ENCODE results near the gene CCNJL.
"Not testable (repeated sequence)": the region's sequence is repeated elsewhere in the genome, so short reads cannot be mapped to it uniquely, and the experiment has no call there.

The CCNJL gene

GRCh38 chr5:160250826-160251225 lies 61.5 kb downstream of the CCNJL start:
- Mint-ChIP-seq H3K36me3 (ENCODE audit: low read depth) (no peaks in the 10 kb centered on the region), H3K4me3 (no peak overlapping the region), H3K9me3 (no peaks in the 10 kb centered on the region), H3K27me3 (no peaks in the 10 kb centered on the region), H3K4me1 (no peaks in the 10 kb centered on the region), H3K27ac (no peak overlapping the region)
- DNase-seq (no peak), ATAC-seq (no peak)

GRCh38 chr5:160250226-160250625 lies 62.1 kb downstream of the CCNJL start:
- H3K27me3 Mint-ChIP-seq: no peaks in the 10 kb centered on the region
- no peak for ATAC-seq
- no peaks in the 10 kb centered on the region for H3K4me1 Mint-ChIP-seq
- no peaks in the 10 kb centered on the region for H3K36me3 Mint-ChIP-seq (ENCODE audit: low read depth)
- H3K27ac Mint-ChIP-seq: no peak overlapping the region
- H3K4me3 Mint-ChIP-seq: no peak overlapping the region
- DNase-seq: no peak
- H3K9me3 Mint-ChIP-seq: no peaks in the 10 kb centered on the region

GRCh38 chr5:160249570-160249969 lies 62.8 kb downstream of the CCNJL start:
- not testable (repeated sequence) for DNase-seq; H3K36me3 Mint-ChIP-seq (ENCODE audit: low read depth); ATAC-seq; H3K27me3 Mint-ChIP-seq; H3K9me3 Mint-ChIP-seq; H3K4me3 Mint-ChIP-seq; H3K4me1 Mint-ChIP-seq; H3K27ac Mint-ChIP-seq

GRCh38 chr5:160245506-160246086 lies 66.8 kb downstream of the CCNJL start:
- no peak for DNase-seq
- Mint-ChIP-seq H3K4me1 (no peaks in the 10 kb centered on the region), H3K27ac (no peak overlapping the region), H3K4me3 (no peak overlapping the region), H3K27me3 (no peaks in the 10 kb centered on the region), H3K36me3 (ENCODE audit: low read depth) (no peaks in the 10 kb centered on the region), H3K9me3 (no peaks in the 10 kb centered on the region)
- ATAC-seq: no peak

GRCh38 chr5:160242145-160242544 lies 70.2 kb downstream of the CCNJL start:
- Mint-ChIP-seq H3K27ac (no peak overlapping the region), H3K27me3 (no peaks in the 10 kb centered on the region), H3K4me1 (no peaks in the 10 kb centered on the region), H3K4me3 (no peak overlapping the region), H3K9me3 (no peaks in the 10 kb centered on the region), H3K36me3 (ENCODE audit: low read depth) (no peaks in the 10 kb centered on the region)
- ATAC-seq (no peak), DNase-seq (no peak)

DNA sequence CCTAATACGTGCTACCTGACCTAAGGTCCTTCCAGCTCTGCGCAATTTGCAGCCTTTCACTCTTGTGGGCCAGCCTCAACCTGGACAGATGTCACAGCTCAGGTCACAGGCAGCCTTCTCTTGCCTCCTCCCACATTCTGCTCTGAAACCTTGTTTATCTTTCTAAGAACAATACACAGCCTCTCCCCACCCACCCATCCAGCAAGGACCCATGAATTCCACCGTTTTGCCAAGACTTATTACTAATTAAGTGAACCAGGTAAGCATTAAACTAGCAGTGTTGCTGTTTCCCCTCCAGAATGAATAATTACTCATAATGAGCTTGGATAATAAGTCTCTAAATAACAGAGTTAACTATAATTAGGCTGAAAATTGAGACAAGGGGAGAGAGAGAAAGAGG lies 72.0 kb downstream of the CCNJL start:
- Mint-ChIP-seq H3K9me3 (no peaks in the 10 kb centered on the region), H3K4me3 (no peak overlapping the region), H3K27me3 (no peaks in the 10 kb centered on the region), H3K4me1 (no peaks in the 10 kb centered on the region), H3K36me3 (ENCODE audit: low read depth) (no peaks in the 10 kb centered on the region), H3K27ac (no peak overlapping the region)
- ATAC-seq (no peak), DNase-seq (no peak)

GRCh38 chr5:160237571-160238093 lies 74.7 kb downstream of the CCNJL start:
- H3K4me3 Mint-ChIP-seq: no peak overlapping the region

GRCh38 chr5:160235731-160236130 lies 76.6 kb downstream of the CCNJL start:
- ATAC-seq: no peak

More at GRCh38 chr5:160237571-160238093, 74.7 kb downstream of the CCNJL start:
- ATAC-seq (no peak), DNase-seq (no peak)
- H3K9me3 Mint-ChIP-seq: no peaks in the 10 kb centered on the region
- no peaks in the 10 kb centered on the region for H3K36me3 Mint-ChIP-seq (ENCODE audit: low read depth)
- H3K4me1 Mint-ChIP-seq: no peaks in the 10 kb centered on the region
- H3K27ac Mint-ChIP-seq: no peak overlapping the region
- no peaks in the 10 kb centered on the region for H3K27me3 Mint-ChIP-seq

GRCh38 chr5:160233215-160233614 lies 79.1 kb downstream of the CCNJL start:
- no peaks in the 10 kb centered on the region for H3K9me3 Mint-ChIP-seq
- no peaks in the 10 kb centered on the region for H3K27me3 Mint-ChIP-seq
- H3K27ac Mint-ChIP-seq: no peak overlapping the region
- H3K36me3 Mint-ChIP-seq (ENCODE audit: low read depth): no peaks in the 10 kb centered on the region
- DNase-seq (no peak), ATAC-seq (no peak)
- H3K4me3 Mint-ChIP-seq: no peak overlapping the region
- peaks cover 3% of the 10 kb centered on the region for H3K4me1 Mint-ChIP-seq

More at GRCh38 chr5:160235731-160236130, 76.6 kb downstream of the CCNJL start:
- DNase-seq: no peak
- Mint-ChIP-seq H3K27ac (no peak overlapping the region), H3K36me3 (ENCODE audit: low read depth) (no peaks in the 10 kb centered on the region), H3K4me1 (peaks cover 3% of the 10 kb centered on the region), H3K4me3 (no peak overlapping the region), H3K9me3 (no peaks in the 10 kb centered on the region), H3K27me3 (no peaks in the 10 kb centered on the region)

DNA sequence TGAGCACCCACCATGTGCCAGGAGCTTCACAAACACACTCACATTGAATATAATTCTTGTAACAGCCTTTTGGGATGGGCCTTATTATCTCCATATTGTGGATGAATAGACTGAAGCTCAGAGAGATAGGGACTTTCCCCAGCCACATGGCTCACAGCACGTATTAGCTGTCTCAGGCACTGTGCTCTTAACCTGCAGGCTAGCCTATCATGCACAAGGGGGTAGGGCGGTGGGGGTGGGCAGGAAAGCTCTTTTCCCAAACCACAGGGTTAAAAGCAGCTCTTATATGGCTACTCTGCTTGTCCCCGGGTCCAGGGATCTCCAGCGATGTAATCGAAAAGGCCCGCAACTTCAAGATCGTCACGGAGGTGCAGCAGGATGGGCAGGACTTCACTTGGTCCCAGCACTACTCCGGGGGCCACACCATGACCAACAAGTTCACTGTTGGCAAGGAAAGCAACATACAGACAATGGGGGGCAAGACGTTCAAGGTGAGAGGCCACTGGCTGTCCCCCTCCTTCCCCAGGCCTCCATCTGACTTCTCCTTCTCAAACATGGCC lies 80.5 kb downstream of the CCNJL start:
- Mint-ChIP-seq H3K9me3 (no peaks in the 10 kb centered on the region), H3K4me3 (no peak overlapping the region), H3K4me1 (peaks cover 3% of the 10 kb centered on the region), H3K36me3 (ENCODE audit: low read depth) (no peaks in the 10 kb centered on the region), H3K27me3 (no peaks in the 10 kb centered on the region), H3K27ac (no peak overlapping the region)
- ATAC-seq (peak; percentile 35), DNase-seq (no peak)

GRCh38 chr5:160230686-160231527 lies 81.5 kb downstream of the CCNJL start:
- ATAC-seq: peak; percentile 77

DNA sequence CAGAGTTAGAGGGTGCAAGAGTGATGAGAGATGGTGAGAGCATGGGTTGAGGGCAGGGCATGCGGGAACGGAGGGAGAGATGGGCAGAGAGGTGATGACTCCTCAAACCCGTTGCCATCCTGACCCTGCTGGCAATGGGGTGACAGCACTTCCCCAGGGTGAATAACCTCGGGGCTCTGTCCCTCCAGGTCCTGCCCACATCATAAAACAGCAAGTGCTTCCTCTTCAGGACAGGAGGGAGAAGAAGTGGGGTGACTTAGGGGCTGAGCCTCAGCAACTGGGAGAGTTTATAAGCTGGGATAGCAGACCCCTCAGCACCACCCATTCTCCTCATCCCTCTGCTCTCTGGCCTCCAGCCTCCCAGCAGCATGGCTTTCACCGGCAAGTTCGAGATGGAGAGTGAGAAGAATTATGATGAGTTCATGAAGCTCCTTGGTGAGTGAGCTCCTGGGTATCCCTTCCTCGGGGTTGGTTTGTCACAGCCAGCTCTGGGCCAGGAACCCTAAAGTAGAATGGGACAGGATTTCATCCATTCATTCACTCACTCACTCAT lies 83.1 kb downstream of the CCNJL start, which contains the start of gene FABP6:
Gene FABP6, plus strand, starts transcription at position 317 of the 553 bp plus-strand sequence. Its CDS starts 52 bp downstream, at position 369.
- Mint-ChIP-seq H3K27me3 (no peaks in the 10 kb centered on the region), H3K36me3 (ENCODE audit: low read depth) (no peaks in the 10 kb centered on the region), H3K27ac (no peak within 1 kb of the TSS), H3K9me3 (no peaks in the 10 kb centered on the region), H3K4me3 (no peak within 1 kb of the TSS), H3K4me1 (peaks cover 3% of the 10 kb centered on the region)
- DNase-seq (no peak), ATAC-seq (no peak)

More at GRCh38 chr5:160230686-160231527, 81.5 kb downstream of the CCNJL start:
- Mint-ChIP-seq H3K36me3 (ENCODE audit: low read depth) (no peaks in the 10 kb centered on the region), H3K27ac (peak overlapping the region; percentile 42), H3K4me3 (no peak overlapping the region), H3K9me3 (no peaks in the 10 kb centered on the region), H3K4me1 (peaks cover 3% of the 10 kb centered on the region), H3K27me3 (no peaks in the 10 kb centered on the region)
- no peak for DNase-seq

DNA sequence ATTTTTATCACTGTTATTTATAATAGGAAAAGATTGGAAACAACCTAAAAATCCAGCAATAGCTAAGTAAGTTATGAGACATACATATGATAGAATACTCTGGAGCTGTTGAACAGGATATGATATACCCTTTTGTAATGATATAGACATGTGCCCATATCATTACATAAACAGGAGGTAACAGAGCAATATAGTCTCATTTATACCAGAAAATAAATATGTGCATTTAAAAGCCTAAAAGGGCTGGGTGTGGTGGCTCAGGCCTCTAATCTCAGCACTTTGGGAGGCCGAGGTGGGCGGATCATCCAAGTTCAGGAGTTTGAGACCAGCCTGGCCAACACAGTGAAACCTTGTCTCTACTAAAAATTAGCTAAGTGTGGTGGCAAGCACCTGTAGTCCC lies 85.4 kb downstream of the CCNJL start:
- DNase-seq (no peak), ATAC-seq (no peak)
- no peak overlapping the region for H3K27ac Mint-ChIP-seq
- no peaks in the 10 kb centered on the region for H3K27me3 Mint-ChIP-seq
- no peaks in the 10 kb centered on the region for H3K9me3 Mint-ChIP-seq
- H3K4me1 Mint-ChIP-seq: peaks cover 5% of the 10 kb centered on the region
- no peaks in the 10 kb centered on the region for H3K36me3 Mint-ChIP-seq (ENCODE audit: low read depth)
- no peak overlapping the region for H3K4me3 Mint-ChIP-seq

- no peak for DNase-seq
- Mint-ChIP-seq H3K4me3 (no peak overlapping the region), H3K27ac (no peak overlapping the region), H3K9me3 (no peaks in the 10 kb centered on the region), H3K4me1 (peaks cover 2% of the 10 kb centered on the region), H3K36me3 (ENCODE audit: low read depth) (no peaks in the 10 kb centered on the region), H3K27me3 (peaks cover 2% of the 10 kb centered on the region)
- ATAC-seq: no peak
Measured at GRCh38 chr5:160221082-160221481, 91.3 kb downstream of the CCNJL start.

Measured in activated naive CD8-positive, alpha-beta T cell treated with anti-CD3 and anti-CD28 coated beads, Interleukin-2, amount 50 U/mL, for 24 hours (primary cell).